ENCODE measurements around the gene PMP22.

PMP22 gene

GRCh38 chr17:15303268-15303667 is 38.1 kb upstream of the PMP22 start:
- no peak for DNase-seq (ENCODE audit: low spot score)
- no peak for TF ChIP-seq CTCF (IDR thresholded peaks at IDR 0.05)
- Histone ChIP-seq H3K27ac (no peak overlapping the region), H3K4me3 (no peak overlapping the region)

- no peak for DNase-seq (ENCODE audit: low spot score)
Observed at GRCh38 chr17:15301845-15302244, 36.7 kb upstream of the PMP22 start.

GRCh38 chr17:15298176-15298575 is 33.0 kb upstream of the PMP22 start:
- TF ChIP-seq CTCF (IDR thresholded peaks at IDR 0.05), result no peak
- H3K4me3 ChIP-seq, result no peak overlapping the region
- no peak overlapping the region for H3K27ac ChIP-seq
- DNase-seq (ENCODE audit: low spot score), result no peak

More at GRCh38 chr17:15301845-15302244, 36.7 kb upstream of the PMP22 start:
- Histone ChIP-seq H3K27ac (no peak overlapping the region), H3K4me3 (no peak overlapping the region)
- no peak for TF ChIP-seq CTCF (IDR thresholded peaks at IDR 0.05)

- Histone ChIP-seq H3K4me3 (no peak overlapping the region), H3K27ac (no peak overlapping the region)
- DNase-seq (ENCODE audit: low spot score), result no peak
- no peak for TF ChIP-seq CTCF (IDR thresholded peaks at IDR 0.05)
Observed at GRCh38 chr17:15293558-15293957, 28.4 kb upstream of the PMP22 start.

- no peak for DNase-seq (ENCODE audit: low spot score)
- H3K27ac ChIP-seq, result no peak overlapping the region
- TF ChIP-seq CTCF (IDR thresholded peaks at IDR 0.05), result no peak
- H3K4me3 ChIP-seq, result no peak overlapping the region
Observed at GRCh38 chr17:15291674-15292361, 26.7 kb upstream of the PMP22 start.

GRCh38 chr17:15290605-15291004 is 25.5 kb upstream of the PMP22 start:
- Histone ChIP-seq H3K27ac (no peak overlapping the region), H3K4me3 (no peak overlapping the region)
- TF ChIP-seq CTCF (IDR thresholded peaks at IDR 0.05), result no peak
- DNase-seq (ENCODE audit: low spot score), result no peak

Data from coronary artery (tissue), 2 donors.